Chondrocyte (in vitro differentiated cells): ENCODE data around the gene LEAP2. TPM values are rescaled to one million over a fixed set of nuclear protein-coding genes. Genes with fewer than 3 reads are reported as not detected.

Source experiments
- DNase-seq: peaks from one replicate; pipeline ENCODE4 v3.0.0; 2021; ENCODE audit warnings: mixed read lengths, low spot score
- H3K27ac Mint-ChIP-seq: one replicate; pipeline ENCODE4 v1.8.0; 2021; ENCODE audit warnings: mild to moderate bottlenecking, moderate library complexity, mixed read lengths; ENCODE audit not compliant: unreplicated experiment
- H3K27me3 Mint-ChIP-seq: 2 replicates; pipeline ENCODE4 v1.8.0; 2021; ENCODE audit warnings: low read depth, mixed read lengths
- H3K36me3 Mint-ChIP-seq: 2 replicates; pipeline ENCODE4 v1.8.0; 2021; ENCODE audit warnings: low read depth, mixed read lengths
- H3K4me1 Mint-ChIP-seq: 2 replicates; pipeline ENCODE4 v1.8.0; 2021; ENCODE audit warnings: low read depth, mild to moderate bottlenecking, mixed read lengths
- H3K4me3 Mint-ChIP-seq: one replicate; pipeline ENCODE4 v1.8.0; 2021; ENCODE audit warnings: mild to moderate bottlenecking, moderate library complexity, mixed read lengths; ENCODE audit not compliant: unreplicated experiment
- H3K9me3 Mint-ChIP-seq: 2 replicates; pipeline ENCODE4 v1.8.0; 2021; ENCODE audit warnings: low read depth, mixed read lengths
- CTCF ChIP-seq: fragments of 200-600 bp; sonication (generic); IDR thresholded peaks from 2 replicates; pipeline ENCODE4 v1.5.0; 2021; ENCODE audit warnings: antibody characterized with exemption, mild to moderate bottlenecking, moderate library complexity
- total RNA-seq: library from RNA; stranded (reverse); gene quantifications from 3 replicates; pipeline ENCODE4 v1.2.1, GENCODE V29; 2021

LEAP2 gene
- total RNA-seq, 1 donor from 2014 or later = 0.35 TPM

- peak; percentile 96 for DNase-seq
- H3K27ac Mint-ChIP-seq = peak within 1 kb of the TSS; percentile 100
- no peaks in the 10 kb centered on the region for H3K27me3 Mint-ChIP-seq
- H3K9me3 Mint-ChIP-seq = no peaks in the 10 kb centered on the region
- peak within 1 kb of the TSS; percentile 100 for H3K4me3 Mint-ChIP-seq
- peaks cover 4% of the 10 kb centered on the region for H3K36me3 Mint-ChIP-seq
- peaks cover 25% of the 10 kb centered on the region for H3K4me1 Mint-ChIP-seq
- TF ChIP-seq CTCF = peak; percentile 61
Observed at GRCh38 chr5:132866342-132867045, 7.0 kb upstream of the LEAP2 start, which contains the start of the genes GDF9 and UQCRQ. TSS of gene GDF9 (minus strand) at chr5:132866469. CDS start at chr5:132864533, 1,936 bp downstream. TSS of gene UQCRQ (plus strand) at chr5:132866642. CDS start at chr5:132866882, 240 bp downstream.

- peak overlapping the region; percentile 100 for H3K27ac Mint-ChIP-seq
- H3K36me3 Mint-ChIP-seq = peaks cover 4% of the 10 kb centered on the region
- H3K4me3 Mint-ChIP-seq = peak overlapping the region; percentile 100
- no peaks in the 10 kb centered on the region for H3K9me3 Mint-ChIP-seq
- peaks cover 25% of the 10 kb centered on the region for H3K4me1 Mint-ChIP-seq
- H3K27me3 Mint-ChIP-seq = no peaks in the 10 kb centered on the region
- TF ChIP-seq CTCF = no peak
- DNase-seq = no peak
Observed at GRCh38 chr5:132867046-132867451, 6.4 kb upstream of the LEAP2 start.

- Mint-ChIP-seq H3K27me3 (no peaks in the 10 kb centered on the region), H3K4me3 (no peak overlapping the region), H3K4me1 (peaks cover 31% of the 10 kb centered on the region), H3K36me3 (peaks cover 15% of the 10 kb centered on the region), H3K27ac (peak overlapping the region; percentile 75), H3K9me3 (no peaks in the 10 kb centered on the region)
- no peak for TF ChIP-seq CTCF
- no peak for DNase-seq
Observed at GRCh38 chr5:132868754-132869153, 4.7 kb upstream of the LEAP2 start.

GRCh38 chr5:132870801-132871200, 2.7 kb upstream of the LEAP2 start:
- H3K4me3 Mint-ChIP-seq = no peak overlapping the region

More at GRCh38 chr5:132870801-132871200, 2.7 kb upstream of the LEAP2 start:
- H3K36me3 Mint-ChIP-seq = peaks cover 19% of the 10 kb centered on the region
- H3K27ac Mint-ChIP-seq = no peak overlapping the region
- no peak for DNase-seq
- no peak for TF ChIP-seq CTCF
- H3K27me3 Mint-ChIP-seq = no peaks in the 10 kb centered on the region
- H3K4me1 Mint-ChIP-seq = peaks cover 31% of the 10 kb centered on the region
- no peaks in the 10 kb centered on the region for H3K9me3 Mint-ChIP-seq
